HG03469 (cell line): ENCODE measurements around the gene TMEM266.

ENCODE experiments used
- ATAC-seq: cut with Tn5 transposase; IDR thresholded peaks from one replicate; pipeline ENCODE4 v1.9.1; 2021; ENCODE audit warnings: mild to moderate bottlenecking, moderate library complexity, moderate number of reproducible peaks; ENCODE audit not compliant: unreplicated experiment

TMEM266 gene

DNA sequence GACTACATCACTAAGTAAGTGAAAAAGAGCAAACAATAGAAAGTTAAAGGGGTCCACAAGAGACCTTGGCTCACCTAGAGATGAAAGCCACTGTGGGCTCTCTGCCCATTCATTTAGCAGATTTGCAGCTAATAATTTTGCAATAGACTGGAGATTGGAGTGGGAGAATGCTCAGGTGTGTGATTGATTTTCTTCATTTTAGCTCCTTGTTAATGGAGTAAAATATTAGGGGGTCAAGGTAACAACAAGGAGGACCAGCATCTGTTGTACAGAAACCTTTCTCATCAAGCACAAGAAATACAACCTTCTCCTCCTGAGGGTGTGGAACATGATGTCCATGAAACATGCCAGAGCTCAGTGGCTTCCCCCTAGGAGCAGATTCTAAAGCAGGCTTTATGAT, 63.2 kb downstream of the TMEM266 start:
- ATAC-seq = no peak

DNA sequence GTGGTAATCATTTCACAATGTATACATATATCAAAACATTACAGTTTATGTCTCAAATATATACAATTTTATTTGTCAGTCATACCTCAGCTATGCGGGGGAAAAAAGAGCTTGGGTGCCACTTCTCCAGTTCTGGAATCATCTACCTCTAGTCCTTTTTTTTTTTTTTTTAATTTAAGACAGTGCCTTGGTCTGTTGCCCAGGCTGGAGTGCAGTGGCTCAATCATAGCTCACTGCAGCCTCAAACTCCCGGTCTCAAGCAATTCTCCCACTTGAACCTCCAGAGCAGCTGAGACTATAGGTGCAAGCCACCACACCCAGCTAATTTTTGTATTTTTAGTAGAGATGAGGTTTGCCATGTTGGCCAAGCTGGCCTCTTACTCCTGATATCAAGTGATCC, 67.4 kb downstream of the TMEM266 start:
- ATAC-seq = no peak

DNA sequence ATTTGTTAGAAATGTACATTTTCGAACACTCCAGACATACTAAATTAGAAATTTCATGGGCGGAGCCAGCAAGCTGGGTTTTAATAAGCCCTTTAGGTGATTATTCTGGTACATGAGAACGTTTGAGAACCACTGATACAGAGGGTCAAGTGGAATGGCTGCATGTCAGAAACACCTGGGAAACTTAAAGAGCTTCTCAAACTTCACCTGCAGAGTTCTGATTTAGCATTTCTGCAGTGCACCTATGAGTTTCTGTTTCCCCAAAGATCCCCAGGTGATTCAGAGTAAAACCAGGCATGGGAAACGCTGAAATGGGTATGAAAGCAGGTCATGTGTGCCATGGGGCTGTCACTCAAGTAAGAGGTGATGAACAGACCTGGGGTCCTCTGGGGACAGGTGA, 68.1 kb downstream of the TMEM266 start:
- no peak for ATAC-seq

DNA sequence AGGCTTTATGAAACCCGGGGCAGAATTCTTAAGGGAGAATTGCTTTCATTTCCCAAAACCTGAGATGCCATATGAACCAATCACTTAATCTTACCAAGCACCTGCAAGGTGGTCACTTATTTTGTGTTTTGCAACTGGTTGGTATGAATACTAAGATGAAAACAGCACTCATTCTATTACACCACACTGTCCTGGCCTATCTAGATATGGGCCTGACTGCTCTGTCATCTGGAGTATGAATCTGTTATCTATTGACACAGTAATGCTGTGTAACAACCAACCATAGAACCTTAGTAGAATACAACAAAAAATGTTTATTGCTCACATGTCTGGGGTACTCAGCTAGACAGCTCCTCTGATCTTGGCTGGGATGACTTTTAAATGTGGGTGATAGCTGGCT, 74.8 kb downstream of the TMEM266 start:
- ATAC-seq = no peak

DNA sequence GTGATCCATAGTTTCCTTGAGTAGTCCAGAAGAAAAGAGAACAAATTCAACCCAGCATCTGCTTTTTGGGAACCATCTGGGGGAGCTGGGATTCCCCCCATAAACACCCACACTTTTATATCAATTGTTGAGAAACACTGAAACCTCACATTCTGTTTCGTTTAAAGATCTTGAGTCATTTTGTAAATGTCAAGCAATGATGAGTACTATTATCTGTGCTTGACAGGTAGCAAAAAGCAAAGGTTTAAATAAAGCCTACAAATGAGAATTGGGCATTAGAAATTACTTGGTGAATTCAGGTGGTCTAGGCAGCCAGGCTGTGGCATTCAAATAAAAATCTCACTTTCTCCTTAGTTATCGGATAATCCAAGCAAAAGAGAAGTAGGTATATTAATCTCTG, 75.7 kb downstream of the TMEM266 start:
- ATAC-seq = no peak

DNA sequence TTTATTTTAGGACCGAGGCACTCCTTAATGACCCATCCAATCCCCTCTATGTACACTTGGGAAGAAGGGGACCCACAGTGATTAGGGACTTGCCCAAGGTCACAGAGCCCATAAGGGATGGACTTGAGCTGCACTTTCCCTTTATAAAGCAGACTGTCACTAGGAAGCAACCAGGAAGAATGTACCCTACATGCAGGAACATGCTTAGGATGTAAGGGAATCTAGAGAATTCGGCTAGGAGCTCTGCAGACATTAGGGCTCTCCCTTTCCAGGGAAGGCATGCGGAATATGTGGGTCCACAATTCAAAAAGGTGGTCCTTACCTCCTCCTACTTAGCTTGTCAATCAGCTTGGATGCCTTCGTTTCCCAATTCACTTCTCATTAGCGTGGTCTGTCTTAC, 78.7 kb downstream of the TMEM266 start:
- ATAC-seq = no peak

DNA sequence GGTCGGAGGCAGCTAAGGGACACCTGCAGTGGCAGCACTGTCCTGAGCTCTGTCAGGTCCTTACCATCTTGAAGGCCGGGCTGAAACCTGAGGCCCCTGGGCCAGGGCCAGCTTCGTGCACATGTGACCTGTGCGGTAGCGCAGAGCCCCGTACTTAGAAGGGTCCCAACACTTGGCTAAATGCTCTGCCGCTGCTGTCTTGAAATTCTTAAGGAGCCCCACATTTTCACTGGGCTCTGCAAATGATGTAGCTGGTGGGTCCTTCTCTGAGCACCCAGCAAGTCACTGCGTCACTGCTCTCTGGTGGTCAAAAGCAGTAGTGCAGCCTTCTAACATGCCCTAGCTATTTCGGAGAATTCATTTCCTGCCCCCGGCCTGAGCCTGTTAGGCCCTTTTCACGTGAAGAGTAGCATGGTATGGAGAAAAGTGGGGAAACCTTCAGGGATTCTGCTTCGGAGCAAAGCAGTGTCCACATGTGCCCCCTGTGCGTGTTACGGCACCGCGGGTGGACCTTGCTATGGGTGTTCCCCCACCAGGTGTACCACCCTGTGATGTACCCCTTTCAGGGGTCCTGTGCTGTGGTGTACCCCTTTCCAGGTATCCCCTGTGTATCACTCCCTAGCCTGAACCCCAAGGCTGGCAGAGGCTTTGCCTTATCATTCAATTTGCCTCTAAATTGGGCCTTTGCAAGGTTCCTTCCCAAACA, 79.7 kb downstream of the TMEM266 start:
- ATAC-seq = no peak

DNA sequence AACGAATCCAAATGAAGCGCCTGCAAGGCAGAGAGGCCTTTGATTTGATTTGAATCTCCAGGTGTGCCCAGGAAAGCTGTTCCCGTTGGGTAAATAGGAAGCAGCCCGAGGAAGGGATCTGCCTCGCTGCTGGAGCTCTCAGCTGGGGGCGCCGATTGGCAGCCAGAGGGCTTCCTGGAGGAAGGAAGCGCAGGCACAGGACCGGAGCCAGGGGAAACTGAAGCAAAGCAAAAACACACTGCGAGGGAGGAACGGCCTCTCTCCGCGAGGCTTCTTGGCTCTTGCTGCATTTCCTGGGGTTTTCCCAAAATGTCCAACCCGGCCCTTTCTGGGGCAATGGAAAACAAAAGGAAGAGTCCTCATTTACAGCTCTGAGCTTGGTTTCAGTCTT, 80.3 kb downstream of the TMEM266 start:
- ATAC-seq = no peak

DNA sequence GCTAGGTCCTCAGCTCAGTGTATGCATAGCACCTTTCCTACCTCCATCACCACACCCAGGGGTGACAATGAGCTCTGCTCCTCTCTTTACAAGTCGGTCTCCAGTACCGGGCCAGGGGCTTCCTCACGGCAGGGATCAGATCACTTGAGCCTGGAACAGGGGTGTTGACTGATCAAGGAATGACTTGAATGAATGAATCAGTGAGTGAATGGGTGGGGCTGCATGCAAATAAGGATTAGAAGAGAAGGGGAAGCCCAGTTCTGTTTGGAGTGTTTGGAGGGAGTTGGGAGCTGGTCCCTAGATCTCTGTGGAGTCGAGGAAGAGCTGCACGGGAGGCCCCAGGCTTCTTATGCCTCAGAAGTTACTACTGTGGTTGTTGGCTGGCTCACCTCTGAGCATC, 87.0 kb downstream of the TMEM266 start:
- ATAC-seq = no peak

DNA sequence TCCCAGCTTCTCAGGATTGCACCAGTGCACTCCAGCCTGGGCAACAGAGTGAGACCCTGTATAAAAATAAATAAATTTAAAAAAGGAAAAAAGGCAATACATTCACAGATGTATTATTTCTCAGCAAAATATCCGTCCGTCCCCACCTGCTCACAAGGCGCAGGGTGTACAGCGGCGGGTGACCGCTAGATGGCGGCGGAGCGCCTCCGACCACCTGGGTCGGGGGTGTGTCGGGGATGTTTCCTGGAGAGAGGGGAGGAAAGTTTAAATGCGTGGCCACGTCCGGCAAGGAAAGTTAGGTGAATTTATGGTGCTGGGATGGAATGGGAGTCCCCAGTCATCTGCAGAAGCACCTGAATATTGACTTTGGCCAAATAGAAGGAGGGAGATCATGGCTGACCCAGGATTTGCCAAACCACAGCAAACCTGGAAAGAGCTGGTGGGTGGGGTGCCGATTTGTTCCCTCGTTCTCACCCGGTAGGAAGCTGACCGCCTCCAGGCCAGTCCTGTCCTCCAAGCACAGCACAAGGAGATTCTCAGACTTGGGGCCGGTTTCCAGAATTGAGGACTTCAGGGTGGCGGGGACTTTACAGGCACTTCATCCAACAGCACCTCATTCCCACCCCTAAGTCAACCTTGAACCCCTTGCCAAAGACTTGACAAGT, 88.3 kb downstream of the TMEM266 start:
- ATAC-seq = no peak

DNA sequence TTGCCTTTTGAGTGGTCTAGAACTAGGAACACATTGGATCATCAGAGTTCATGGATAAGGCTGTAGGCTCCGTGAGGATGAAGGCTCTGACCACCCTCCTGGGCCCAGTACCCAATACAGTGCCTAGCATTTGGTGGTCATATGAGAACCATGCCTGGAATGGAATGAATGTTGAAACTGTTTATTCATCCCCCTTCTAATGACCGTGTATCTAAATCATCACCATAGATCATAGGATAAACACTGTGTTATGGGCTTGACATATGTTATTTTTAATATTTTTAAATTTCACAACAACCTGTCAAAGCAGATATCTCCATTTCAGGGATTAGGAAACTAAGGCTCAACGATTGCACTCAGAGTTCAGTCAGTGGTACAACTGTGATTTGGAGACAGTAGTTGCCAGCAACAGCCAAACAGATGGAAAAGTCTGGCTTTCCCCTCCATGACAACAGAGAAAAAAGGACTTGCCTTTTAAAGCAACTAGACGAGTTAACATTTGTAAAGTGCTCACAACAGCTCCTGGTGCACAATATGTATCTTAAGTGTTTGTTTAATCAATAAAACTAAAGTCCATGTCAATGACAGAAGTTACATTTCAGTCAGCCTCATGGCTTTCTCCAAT, 89.6 kb downstream of the TMEM266 start:
- no peak for ATAC-seq

DNA sequence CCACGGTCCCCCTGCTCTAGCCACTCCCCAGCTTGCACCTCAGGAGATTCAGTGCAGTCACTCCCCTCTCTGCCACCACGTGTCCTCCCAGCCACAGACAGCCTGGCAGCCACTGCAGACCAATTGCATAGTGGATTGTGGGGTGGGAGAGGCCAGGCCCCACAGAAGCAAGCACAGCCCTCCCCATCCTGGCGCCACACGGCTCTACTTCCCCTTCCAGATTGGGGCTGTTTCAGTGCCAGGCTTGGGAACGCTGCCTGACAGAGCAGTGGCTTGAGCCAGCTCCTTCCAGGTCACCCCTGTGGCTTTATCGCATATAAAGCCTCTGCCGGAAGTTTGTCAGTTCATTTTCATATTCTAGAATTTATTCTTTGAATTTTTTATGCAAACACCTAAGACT, 90.7 kb downstream of the TMEM266 start:
- ATAC-seq = no peak

DNA sequence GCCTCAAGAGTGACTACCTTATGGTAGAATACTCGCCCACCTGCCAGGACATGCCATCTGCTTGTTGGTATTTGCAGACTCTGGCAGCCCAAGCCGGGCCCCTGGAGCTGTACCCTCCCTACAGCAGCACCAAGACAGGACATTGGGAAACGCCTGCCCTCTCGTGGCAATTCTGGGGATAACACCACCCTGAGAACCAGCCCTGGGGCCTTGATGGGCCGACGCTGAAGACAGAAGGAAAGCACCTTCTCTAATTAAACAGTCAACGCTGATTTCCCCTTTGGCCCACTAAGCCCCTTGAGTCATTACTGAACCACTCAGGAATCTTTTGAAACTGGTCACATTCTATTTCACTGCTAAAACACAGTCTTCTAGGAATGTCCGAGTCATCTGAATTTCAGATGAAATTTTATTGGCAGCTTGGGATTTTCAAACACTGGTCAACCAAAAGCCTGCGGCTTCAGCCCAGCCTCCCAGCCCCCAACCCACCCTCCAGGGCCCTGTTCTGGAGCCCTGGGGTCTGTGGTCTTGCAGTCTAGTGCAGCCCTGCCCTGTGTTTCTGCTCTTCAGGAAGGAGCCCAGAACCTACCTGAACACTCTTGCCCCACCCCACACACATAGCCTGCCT, 91.3 kb downstream of the TMEM266 start:
- ATAC-seq = peak; percentile 60

DNA sequence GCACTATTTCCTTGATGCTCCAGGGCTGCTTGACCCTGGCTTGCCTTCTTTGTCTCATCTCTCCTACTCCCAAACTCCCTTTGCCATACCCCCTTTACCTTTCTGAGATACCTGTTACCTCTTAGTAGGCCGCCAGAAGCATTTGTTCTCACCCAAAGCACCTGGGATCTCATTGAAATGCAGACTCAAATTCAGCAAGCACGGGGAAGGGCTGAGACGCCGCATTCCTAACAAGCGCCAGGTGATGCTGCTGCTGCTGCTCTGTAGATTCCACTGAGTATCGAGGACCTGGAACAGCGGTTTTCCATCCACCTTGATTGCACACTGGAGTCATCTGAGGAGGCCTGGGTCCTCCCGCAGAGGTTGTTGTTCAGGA, 91.8 kb downstream of the TMEM266 start:
- ATAC-seq = no peak

DNA sequence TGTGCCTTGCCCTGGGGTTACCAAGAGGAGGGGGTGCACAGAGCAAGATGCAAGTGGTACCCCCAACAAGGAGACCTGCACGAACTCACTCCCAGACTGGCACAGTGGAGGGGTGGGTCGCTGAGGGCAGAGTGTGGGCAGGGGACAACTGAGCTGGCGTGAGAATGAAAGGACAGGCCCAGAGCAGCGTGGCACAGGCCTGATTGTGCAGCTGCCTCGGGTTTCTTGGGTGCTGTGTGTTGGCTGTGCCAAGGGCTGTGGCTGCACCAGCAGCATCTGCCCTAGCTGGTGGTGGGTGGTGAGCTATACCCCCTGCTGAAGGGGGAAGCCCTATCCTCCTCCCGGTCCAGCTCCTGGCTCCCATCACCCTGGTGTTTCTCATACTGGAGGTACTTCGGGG, 92.4 kb downstream of the TMEM266 start:
- ATAC-seq = no peak

DNA sequence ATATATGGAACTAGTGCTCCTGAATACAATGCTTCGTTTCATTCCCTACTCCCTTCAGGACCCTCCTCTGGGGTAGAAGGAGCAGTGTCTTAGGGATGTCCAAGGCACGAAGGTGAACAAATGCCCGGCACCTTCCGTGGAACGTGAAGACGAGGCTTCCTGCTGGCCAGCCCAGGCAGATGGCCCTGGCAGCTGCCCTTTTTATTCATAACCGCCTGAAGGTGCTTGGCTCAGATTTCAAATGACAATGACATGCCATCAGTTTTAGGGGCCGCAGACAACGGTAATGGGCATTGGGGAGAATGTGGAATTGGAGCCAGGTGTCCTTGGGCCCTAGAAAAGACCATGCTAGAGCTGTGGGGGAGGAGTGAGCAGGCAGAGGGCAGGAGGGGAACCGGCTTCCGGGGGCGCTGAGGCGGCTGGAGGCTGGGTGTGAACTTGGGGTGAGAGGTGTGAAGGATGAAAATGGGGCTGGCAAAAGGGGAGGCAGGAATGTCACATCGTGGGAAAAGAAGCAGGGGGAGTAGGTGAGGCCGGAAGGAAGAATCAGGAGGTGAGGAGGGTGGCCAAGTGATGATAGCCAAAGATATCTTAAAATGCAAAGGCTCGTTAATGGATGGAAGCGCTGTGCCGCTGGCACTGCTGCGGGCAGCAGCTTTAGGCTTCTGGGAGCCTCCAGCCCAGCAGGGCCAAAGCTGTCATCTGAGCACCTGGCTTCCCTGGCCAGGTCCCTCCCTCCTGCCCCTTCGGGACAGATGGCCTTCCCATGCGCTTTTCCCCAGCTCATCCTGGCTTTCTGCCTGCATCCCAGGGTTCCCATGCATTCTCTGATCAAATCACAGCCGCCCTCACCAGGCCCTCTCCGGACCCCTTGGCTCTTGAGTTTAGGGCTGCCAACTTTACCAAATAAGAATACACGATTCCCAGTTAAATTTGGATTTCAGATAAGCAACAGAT, 93.7 kb downstream of the TMEM266 start:
- ATAC-seq = no peak

DNA sequence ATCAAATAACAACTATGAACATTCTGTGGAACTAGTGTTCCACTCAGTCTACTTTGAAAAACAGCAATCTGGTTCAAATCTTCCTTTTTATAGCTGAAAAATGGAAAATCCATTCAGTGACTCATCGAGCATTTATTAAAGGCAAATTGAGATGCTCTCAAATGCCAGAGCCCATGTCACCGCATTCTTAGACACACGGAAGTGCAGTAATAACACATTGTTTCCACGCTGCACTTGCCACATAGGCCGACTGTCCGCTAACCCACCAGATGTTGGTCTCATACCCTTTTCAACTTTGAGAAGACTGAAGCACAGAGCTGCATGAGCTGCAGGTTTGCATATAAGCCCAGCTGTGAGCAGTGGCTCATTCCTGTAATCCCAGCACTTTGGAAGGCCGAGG, 95.9 kb downstream of the TMEM266 start:
- ATAC-seq = no peak

DNA sequence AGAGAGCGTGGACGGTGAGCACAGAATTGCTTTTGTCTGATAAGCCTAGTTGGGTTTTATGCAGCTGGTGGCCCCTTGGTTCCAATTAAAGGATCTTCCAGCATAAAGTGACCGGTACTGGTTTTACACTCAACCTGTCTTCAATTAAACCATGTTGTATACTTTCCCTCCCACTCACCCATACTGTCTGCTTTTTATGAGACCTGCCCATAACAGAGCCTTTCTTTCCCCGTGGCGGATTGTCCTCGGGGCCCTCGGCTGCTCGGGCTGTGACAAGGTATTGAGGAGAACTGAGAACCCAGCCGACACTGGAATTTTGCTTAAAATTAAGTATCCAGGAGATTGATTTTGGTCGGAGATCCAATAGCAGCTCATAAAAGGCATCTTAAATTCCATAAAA, 98.4 kb downstream of the TMEM266 start:
- ATAC-seq = no peak

DNA sequence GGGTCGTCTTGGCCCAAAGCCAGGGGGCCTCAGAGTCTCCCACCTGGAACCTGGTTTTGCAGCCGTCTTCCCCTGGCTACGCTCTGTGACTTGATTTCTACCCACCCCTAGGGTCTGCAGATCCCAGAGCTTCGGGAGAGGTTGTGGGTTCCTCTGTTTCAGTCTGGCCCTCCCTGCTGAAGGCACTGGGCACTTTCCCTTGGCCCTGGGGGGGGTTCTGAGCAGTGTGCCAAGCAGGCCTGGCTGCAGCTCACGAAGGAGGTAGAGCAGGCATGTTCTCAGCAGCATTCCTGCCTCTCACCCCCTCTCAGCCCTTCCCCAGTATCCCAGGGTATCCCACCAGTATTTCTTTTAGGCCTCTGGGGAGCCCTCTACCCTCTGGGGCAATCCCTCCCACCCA, 99.0 kb downstream of the TMEM266 start:
- ATAC-seq = no peak

DNA sequence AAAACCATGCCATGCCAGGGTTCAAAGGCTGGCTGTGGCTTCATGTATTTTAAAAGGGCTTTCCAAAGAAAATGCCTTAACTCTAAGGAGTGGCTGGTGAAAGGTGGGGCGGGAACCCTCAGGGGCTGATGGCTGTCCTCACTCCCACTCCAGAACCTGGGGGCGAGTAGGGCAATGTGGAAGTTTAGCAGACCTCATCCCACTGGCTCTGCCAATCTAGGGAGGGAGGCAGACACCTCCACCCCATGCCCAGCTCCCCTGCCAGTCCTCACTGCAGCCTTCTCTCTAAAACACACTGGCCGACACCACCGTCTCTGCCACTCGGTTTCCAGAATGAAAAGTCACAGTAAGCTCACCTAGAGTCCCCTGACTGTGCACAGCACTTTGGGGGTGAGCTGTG, 99.5 kb downstream of the TMEM266 start:
- no peak for ATAC-seq
